Suprapubic skin (tissue), 4 donors: ENCODE measurements around the gene GDPD5. TPM values are rescaled to one million over a fixed set of nuclear protein-coding genes. Genes with fewer than 3 reads are reported as not detected.

Experiments
- DNase-seq, 2 donors: peaks; one replicate each; pipeline ENCODE4 v3.0.0-alpha.2; 2019; ENCODE audit warnings: low spot score in 2 of 2
- H3K27ac ChIP-seq: fragments of 200-600 bp; sonication (generic); one replicate; pipeline ENCODE4 v1.5.1; 2019
- H3K27me3 ChIP-seq: fragments of 200-600 bp; sonication (generic); one replicate; pipeline ENCODE4 v1.5.1; 2019
- H3K36me3 ChIP-seq: fragments of 200-600 bp; sonication (generic); one replicate; pipeline ENCODE4 v1.5.1; 2019
- H3K4me1 ChIP-seq: fragments of 200-600 bp; sonication (generic); one replicate; pipeline ENCODE4 v1.5.1; 2019
- H3K4me3 ChIP-seq: fragments of 200-600 bp; sonication (generic); one replicate; pipeline ENCODE4 v1.5.1; 2019; ENCODE audit warnings: mild to moderate bottlenecking
- H3K9me3 ChIP-seq: fragments of 200-600 bp; sonication (generic); one replicate; pipeline ENCODE4 v1.5.1; 2019
- CTCF ChIP-seq, 2 donors: fragments of 200-600 bp in 1 of 2; fragments of 450-650 bp in 1 of 2; sonication (generic) in 1 of 2; IDR thresholded peaks; one replicate each; pipeline ENCODE4 v1.5.1; 2016 to 2019; ENCODE audit warnings: antibody characterized with exemption in 2 of 2, mild to moderate bottlenecking in 1 of 2, moderate library complexity in 1 of 2
- EP300 ChIP-seq: sonication (generic); formaldehyde crosslinking; IDR thresholded peaks from one replicate; pipeline ENCODE4 v1.6.1; 2017; ENCODE audit warnings: antibody characterized with exemption
- POLR2A ChIP-seq, 2 donors: fragments of 450-650 bp; IDR thresholded peaks; one replicate each; pipeline ENCODE4 v1.6.1; 2017; ENCODE audit warnings: antibody characterized with exemption in 2 of 2, mild to moderate bottlenecking in 2 of 2, moderate library complexity in 2 of 2
- POLR2AphosphoS5 ChIP-seq, 3 donors: sonication (generic); formaldehyde crosslinking; IDR thresholded peaks; one replicate each; pipeline ENCODE4 v1.6.1; 2017; ENCODE audit warnings: antibody characterized with exemption in 3 of 3
- WGBS: methylation state at CpG from one replicate; pipeline ENCODE4 v1.1.5; 2018; 5-methylcytosine and 5-hydroxymethylcytosine counted together
- total RNA-seq, 4 donors: library from RNA; depleted of rRNA; stranded (reverse); fragments of >200 nt; gene quantifications; one replicate each; pipeline ENCODE4 v1.1.0, GENCODE V29; 2016

The GDPD5 gene
- total RNA-seq, 4 donors from 2014 or later: 2.3 to 13.4 (median 5.4) TPM

- no peak overlapping the region for H3K27ac ChIP-seq
- no peaks in the 10 kb centered on the region for H3K27me3 ChIP-seq
- no peaks in the 10 kb centered on the region for H3K9me3 ChIP-seq
- DNase-seq: no peak
- H3K4me1 ChIP-seq: peaks cover 3% of the 10 kb centered on the region
- 89% methylated on average over 2 of the region's 2 CpGs for WGBS
- peaks cover 63% of the 10 kb centered on the region for H3K36me3 ChIP-seq
- H3K4me3 ChIP-seq: no peak overlapping the region
- no peak for TF ChIP-seq CTCF (IDR thresholded peaks at IDR 0.05)
- TF ChIP-seq POLR2A (IDR thresholded peaks at IDR 0.05): no peak
- no peak for TF ChIP-seq POLR2AphosphoS5 (IDR thresholded peaks at IDR 0.05)
- no peak for TF ChIP-seq EP300
Measured at GRCh38 chr11:75408957-75409219, 116.9 kb downstream of the GDPD5 start.

GRCh38 chr11:75406338-75406777 lies 119.4 kb downstream of the GDPD5 start:
- DNase-seq: no peak
- Histone ChIP-seq H3K4me1 (peaks cover 19% of the 10 kb centered on the region), H3K27ac (no peak overlapping the region), H3K36me3 (peaks cover 67% of the 10 kb centered on the region), H3K4me3 (no peak overlapping the region), H3K27me3 (no peaks in the 10 kb centered on the region), H3K9me3 (no peaks in the 10 kb centered on the region)
- 17% methylated on average over 1 of the region's 1 CpG for WGBS
- TF ChIP-seq POLR2AphosphoS5 (IDR thresholded peaks at IDR 0.05) (no peak), CTCF (IDR thresholded peaks at IDR 0.05) (no peak), EP300 (no peak), POLR2A (IDR thresholded peaks at IDR 0.05) (no peak)

GRCh38 chr11:75403983-75404658 lies 121.6 kb downstream of the GDPD5 start:
- Histone ChIP-seq H3K27ac (no peak overlapping the region), H3K27me3 (no peaks in the 10 kb centered on the region), H3K9me3 (no peaks in the 10 kb centered on the region), H3K4me1 (peaks cover 33% of the 10 kb centered on the region), H3K36me3 (peaks cover 66% of the 10 kb centered on the region), H3K4me3 (no peak overlapping the region)
- TF ChIP-seq CTCF (IDR thresholded peaks at IDR 0.05) (no peak), EP300 (no peak), POLR2A (IDR thresholded peaks at IDR 0.05) (no peak), POLR2AphosphoS5 (IDR thresholded peaks at IDR 0.05) (no peak)
- WGBS: 80% methylated on average over 15 of the region's 15 CpGs
- DNase-seq: no peak

GRCh38 chr11:75403037-75403436 lies 122.7 kb downstream of the GDPD5 start:
- 64% methylated on average over 1 of the region's 1 CpG for WGBS

More at GRCh38 chr11:75403037-75403436, 122.7 kb downstream of the GDPD5 start:
- Histone ChIP-seq H3K27ac (no peak overlapping the region), H3K36me3 (peaks cover 62% of the 10 kb centered on the region), H3K27me3 (no peaks in the 10 kb centered on the region), H3K4me1 (peaks cover 33% of the 10 kb centered on the region), H3K9me3 (no peaks in the 10 kb centered on the region), H3K4me3 (no peak overlapping the region)
- no peak for TF ChIP-seq POLR2A (IDR thresholded peaks at IDR 0.05)
- TF ChIP-seq CTCF (IDR thresholded peaks at IDR 0.05): no peak
- no peak for TF ChIP-seq POLR2AphosphoS5 (IDR thresholded peaks at IDR 0.05)
- no peak for TF ChIP-seq EP300
- DNase-seq: no peak
